GM12864 (cell line): Measurements from ENCODE around the gene P2RX4.
"Not testable (repeated sequence)": the region's sequence is repeated elsewhere in the genome, so short reads cannot be mapped to it uniquely, and the experiment has no call there.

ENCODE experiments used
- DNase-seq: peaks from one replicate; pipeline ENCODE4 v3.0.0-alpha.2; 2011; ENCODE audit warnings: low read depth
- H3K4me3 ChIP-seq: 2 replicates; pipeline ENCODE4 v1.5.1; 2011; ENCODE audit warnings: mild to moderate bottlenecking, low read depth, low read length, control low read depth
- CTCF ChIP-seq: IDR thresholded peaks from 2 replicates; pipeline ENCODE4 v1.5.1; 2011; ENCODE audit warnings: low read depth, mild to moderate bottlenecking, moderate library complexity, low read length, control low read depth, inconsistent platforms; ENCODE audit errors: missing control alignments

The P2RX4 gene

GRCh38 chr12:121222847-121223246, 12.9 kb downstream of the P2RX4 start:
- H3K4me3 ChIP-seq, result no peak overlapping the region
- TF ChIP-seq CTCF, result no peak
- DNase-seq, result no peak

- no peak for DNase-seq
- no peak overlapping the region for H3K4me3 ChIP-seq
- peak; percentile 73 for TF ChIP-seq CTCF
These were observed 13.7 kb downstream of the P2RX4 start for GRCh38 chr12:121223292-121224285.

- DNase-seq, result no peak
- H3K4me3 ChIP-seq, result no peak overlapping the region
- TF ChIP-seq CTCF, result no peak
These were observed 14.7 kb downstream of the P2RX4 start for GRCh38 chr12:121224591-121224990.

GRCh38 chr12:121226399-121226798, 16.5 kb downstream of the P2RX4 start:
- DNase-seq, result no peak
- TF ChIP-seq CTCF, result no peak
- no peak overlapping the region for H3K4me3 ChIP-seq

GRCh38 chr12:121226871-121227270, 16.9 kb downstream of the P2RX4 start:
- DNase-seq, result not testable (repeated sequence)
- H3K4me3 ChIP-seq, result peak overlapping the region; percentile 3; the same call in 1 of the 2 replicates

- peak; percentile 81 for DNase-seq
- TF ChIP-seq CTCF, result peak; percentile 13
- H3K4me3 ChIP-seq, result no peak overlapping the region; the same call in 1 of the 2 replicates
These were observed 17.4 kb downstream of the P2RX4 start for GRCh38 chr12:121227294-121227693.

GRCh38 chr12:121228919-121229665, 19.2 kb downstream of the P2RX4 start:
- no peak for TF ChIP-seq CTCF
- no peak overlapping the region for H3K4me3 ChIP-seq
- no peak for DNase-seq
